ENCODE measurements around the gene MATCAP1.

The MATCAP1 gene

DNA sequence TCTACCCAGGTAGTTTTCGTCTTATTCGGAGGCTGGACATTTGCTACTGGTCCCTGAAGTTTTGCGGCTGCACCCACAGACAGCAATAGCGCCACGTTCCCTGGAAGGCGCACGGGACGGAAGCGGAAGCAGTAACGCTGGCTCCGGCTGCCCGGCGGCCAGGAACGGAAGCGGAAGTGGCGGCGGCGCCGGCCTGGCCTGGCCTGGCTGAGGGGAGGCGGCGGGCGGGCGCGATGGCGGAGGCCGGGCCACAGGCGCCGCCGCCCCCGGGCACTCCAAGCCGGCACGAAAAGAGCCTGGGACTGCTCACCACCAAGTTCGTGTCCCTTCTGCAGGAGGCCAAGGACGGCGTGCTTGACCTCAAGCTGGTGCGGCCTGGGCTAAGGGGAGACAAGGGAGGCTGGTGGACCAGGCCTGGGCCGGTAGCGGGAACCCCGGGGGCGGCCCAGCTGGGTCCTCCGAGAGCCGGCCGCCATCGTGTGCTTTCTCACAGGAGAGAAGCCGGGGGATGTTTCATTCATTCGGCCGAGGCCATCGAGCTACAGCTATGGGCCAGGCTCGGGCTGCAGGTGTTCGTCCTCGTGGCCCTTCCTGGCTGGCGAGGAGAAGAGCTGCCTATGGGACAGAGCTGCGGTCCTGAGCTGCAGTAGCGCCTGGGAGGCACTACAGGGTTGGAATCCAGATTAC lies 8.4 kb upstream of the MATCAP1 start, which contains the start of gene E2F4:
E2F4 (plus strand) TSS at position 161 of the 687 bp plus-strand sequence; CDS start at position 234, 73 bp downstream.
- in situ Hi-C loops (cut with HindIII; ENCODE audit: low sequenced_read_pairs), result no loop called here

DNA sequence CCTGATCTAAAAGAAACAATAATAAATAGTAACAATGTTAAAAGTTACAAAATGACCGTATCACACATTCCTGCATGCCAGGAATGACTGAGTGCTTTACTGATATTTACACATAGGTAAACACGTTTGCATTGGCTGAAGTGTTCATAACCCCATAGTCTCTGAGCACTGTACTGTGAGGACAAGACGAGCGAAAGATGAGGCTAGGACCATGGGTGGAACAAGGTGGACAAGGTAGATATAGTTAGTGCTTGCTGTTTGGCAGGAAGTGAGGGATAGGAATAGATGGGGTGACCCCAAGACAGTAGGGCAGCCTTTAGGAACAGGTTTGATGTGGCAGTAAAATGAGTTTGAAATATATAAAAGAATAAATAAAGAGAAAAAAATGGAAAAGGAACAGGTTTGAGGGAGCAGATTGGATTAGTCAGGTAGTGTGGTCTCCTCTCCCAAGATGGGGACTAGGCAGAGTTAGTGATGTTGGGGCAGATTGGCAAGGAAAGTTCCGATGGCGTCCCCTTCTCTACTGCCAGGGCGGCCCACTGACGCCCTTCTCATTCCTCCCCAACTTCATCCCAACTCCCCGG lies 7.7 kb upstream of the MATCAP1 start:
- in situ Hi-C loops (cut with HindIII; ENCODE audit: low sequenced_read_pairs), result no loop called here

DNA sequence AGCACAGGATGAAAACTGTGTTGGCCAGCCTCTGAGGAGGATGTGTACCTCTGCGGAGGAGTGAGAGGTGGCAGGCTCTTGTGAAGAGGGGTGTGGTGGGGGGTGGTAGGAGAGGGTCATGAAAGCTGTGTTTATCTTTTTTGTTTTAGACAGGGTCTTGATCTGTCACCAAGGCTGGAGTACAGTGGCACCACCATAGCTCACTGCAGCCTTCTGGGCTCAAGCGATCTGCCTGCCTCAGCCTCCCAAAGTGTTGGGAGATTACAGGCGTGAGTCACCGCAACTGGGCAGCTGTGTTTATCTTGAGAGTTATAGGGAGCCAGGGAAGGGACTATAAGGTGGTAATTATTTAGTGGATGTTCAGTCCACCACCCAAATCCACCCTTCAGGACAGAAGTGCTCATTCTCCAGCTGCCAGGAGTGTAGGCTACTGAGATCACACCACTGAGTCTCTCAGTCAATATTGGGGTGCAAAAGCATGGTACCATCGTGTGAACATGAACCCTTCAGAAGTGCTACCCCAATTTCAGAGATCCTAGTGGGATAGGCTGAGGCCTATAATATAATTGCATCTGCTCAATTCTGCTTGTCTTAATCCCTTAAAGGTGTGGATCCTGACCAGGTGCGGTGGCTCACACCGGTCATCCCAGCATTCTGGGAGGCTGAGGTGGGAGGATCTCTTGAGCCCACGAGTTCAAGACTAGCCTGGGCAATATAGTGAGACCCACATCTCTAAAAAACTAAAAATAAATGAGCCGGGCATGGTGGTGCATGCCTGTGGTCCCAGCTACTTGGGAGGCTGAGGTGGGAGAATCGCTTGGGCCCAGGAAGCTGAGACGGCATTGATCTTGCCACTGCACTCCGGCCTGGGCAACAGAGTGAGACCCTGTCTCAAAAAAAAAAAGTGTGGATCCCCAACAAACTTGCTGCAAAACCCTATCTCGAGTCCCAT lies 7.0 kb upstream of the MATCAP1 start:
- in situ Hi-C loops (cut with HindIII; ENCODE audit: low sequenced_read_pairs), result no loop called here

DNA sequence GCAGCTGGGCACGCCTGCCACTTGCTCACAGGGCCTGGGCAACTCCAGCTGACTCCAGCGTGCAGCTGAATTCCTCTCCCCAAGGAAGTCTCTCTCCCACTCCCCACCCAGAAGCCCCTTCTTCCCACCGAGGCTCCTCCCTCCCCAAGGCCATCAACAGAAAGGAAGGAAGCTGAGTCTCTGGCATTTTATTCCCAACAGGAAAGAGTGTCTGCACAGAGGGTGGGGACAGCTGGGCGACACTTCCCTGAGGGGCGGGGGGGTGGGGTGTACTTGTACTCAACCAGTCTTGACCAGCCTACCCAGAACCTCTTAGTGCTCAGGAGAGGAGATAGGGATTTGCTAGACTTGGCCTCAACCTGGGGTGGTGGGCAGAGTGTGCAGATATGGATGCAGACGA lies 6.3 kb upstream of the MATCAP1 start, which contains the start of gene EXOC3L1:
EXOC3L1 (minus strand) TSS at position 96 of the 400 bp plus-strand sequence. CDS start 460 bp downstream, outside the sequence.
- in situ Hi-C loops (cut with HindIII; ENCODE audit: low sequenced_read_pairs), result no loop called here

DNA sequence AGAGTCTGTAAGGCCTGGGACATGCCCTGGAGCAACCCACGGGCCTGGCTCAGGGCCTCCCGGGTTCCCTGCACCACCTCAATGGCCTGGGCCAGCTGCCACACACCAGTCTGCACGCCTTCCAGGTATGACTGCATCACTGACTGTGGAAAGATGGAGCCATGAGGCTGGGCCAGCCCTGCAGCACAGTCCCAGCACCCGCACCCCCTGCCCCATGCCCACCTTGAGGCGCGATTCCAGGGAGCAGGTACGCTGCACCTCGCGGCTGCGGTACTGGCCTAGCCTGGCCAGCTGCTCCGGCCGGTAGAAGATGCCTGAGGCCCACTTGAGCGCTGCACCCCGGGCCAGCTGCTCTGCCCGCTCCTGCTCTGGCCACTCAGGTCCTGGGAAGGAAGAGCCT lies 5.0 kb upstream of the MATCAP1 start:
- in situ Hi-C loops (cut with HindIII; ENCODE audit: low sequenced_read_pairs), result no loop called here

DNA sequence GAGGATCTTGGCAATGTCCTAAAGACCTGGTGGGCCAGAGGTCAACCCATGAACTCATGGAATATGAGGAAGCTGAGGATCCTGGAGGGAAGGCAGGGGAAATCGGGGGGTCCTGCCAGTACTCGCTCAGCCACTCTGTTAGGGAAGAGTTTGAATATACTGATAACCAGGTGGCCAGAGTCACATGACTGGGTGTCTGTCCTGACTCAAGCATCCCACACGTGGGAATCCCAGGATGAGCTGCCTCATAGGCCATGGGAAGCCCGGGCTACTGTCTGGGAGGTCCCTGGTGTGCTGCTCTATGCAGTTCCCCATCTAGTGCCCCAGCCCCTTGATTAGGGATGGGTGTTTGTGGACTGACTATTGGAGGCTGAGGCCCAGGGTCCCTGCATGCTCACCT lies 4.6 kb upstream of the MATCAP1 start:
- in situ Hi-C loops (cut with HindIII; ENCODE audit: low sequenced_read_pairs), result no loop called here

DNA sequence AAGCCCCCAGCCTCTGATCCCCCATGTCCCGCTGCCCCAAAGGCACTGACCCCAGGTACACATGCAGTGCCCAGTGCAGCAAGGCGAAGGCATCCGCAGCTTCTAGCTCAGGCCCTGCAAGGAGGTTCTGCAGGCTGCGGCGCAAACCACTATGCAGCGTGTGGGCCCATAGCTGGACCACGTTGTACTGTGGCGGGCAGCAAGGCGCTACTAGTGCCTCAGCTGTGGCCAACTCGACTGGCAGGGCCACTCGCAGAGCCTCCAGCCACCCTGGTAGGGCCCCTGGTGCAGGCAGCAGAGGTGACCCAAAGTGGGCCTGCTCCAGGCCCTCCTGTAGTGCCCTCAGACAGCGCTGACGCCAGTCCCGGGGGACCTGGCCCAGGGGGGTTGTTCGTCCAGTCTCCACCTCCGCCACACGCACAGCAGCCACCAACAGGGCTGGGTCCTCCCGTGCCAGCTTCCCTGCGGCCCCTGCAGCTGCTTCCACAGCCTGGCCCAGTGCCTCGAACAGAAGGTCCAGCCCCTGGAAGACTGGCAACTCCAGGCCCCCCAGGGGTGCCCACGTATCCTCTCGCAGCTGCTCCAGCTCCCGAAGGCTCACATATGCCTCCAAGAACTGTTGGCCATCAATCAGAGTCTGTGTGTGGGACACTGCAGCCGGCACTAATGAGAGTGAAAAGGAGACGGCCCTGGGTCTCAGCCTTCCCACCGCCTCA lies 3.6 kb upstream of the MATCAP1 start:
- in situ Hi-C loops (cut with HindIII; ENCODE audit: low sequenced_read_pairs), result no loop called here

DNA sequence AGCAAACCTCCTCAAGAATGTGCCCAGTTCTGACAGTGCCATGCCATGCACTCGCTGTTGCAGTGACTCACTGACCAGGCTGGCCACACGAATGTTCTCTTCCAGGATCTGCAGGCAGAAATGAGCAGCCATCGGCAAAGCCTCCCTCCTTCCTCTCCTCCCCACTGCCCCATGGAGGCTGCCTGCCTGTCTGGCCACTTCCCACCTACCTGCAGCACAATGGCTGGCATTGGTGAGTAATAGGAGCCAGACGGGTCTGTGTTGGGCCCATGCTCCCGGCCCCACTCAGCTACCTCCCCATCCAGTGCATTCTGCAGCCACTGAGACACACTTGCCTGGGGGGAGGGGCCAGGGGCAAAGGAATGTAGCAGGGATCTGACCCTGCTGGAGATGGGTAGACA lies 2.8 kb upstream of the MATCAP1 start:
- in situ Hi-C loops (cut with HindIII; ENCODE audit: low sequenced_read_pairs), result no loop called here

DNA sequence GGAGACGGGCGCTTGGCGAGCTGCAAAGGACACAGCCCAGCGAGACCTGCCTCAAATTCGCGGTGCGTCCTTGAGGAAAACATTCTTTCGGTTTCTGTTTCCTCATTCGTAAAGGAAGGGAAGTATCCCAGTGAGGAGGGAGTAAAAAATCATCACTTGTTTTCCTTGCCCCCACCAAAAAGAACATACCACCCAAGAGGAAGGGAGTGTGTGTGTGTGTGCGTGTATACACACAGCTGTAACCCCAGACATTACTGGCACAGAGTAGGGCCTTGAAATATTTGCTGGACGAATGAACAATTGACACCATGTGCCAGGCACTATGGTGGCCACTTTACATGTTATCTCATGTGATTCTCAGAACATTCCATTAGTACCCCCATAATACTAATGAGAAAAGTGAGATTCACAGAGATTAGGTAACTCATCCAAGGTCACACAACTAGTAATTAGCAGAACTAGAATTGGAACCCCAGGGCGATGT lies 1.9 kb upstream of the MATCAP1 start:
- in situ Hi-C loops (cut with HindIII; ENCODE audit: low sequenced_read_pairs), result no loop called here

DNA sequence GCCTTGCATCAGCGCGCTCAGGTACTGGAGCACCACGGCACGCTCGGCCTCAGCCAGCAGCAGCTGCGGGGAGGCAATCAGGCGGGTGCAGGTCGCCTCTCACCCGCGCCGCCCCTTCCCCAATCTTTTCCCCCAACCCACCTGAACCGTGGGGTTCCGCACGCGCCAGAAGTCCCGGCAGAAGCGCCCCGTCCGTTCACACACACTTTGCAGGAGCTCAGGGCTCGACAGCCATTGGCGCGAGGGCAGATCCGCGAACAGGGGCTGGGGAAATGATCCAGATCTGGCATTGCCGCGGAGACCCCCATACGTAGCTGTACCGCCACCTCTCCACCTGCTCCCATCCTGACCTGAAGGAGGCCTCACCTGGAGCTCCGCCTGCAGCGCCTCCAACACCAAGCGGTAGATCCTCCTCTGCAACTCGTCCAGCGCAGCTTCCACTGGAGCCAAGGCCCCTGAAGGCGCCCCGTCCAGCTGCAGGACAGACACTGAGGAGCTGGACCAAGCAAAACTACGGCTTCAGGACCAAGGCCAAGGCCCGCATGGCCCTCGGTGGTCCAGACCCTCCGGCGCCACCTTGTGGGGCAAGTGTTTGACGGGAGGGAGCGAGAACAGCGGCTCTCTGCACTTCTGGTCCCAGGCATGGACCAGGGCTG lies 1.4 kb upstream of the MATCAP1 start:
- in situ Hi-C loops (cut with HindIII; ENCODE audit: low sequenced_read_pairs), result no loop called here

DNA sequence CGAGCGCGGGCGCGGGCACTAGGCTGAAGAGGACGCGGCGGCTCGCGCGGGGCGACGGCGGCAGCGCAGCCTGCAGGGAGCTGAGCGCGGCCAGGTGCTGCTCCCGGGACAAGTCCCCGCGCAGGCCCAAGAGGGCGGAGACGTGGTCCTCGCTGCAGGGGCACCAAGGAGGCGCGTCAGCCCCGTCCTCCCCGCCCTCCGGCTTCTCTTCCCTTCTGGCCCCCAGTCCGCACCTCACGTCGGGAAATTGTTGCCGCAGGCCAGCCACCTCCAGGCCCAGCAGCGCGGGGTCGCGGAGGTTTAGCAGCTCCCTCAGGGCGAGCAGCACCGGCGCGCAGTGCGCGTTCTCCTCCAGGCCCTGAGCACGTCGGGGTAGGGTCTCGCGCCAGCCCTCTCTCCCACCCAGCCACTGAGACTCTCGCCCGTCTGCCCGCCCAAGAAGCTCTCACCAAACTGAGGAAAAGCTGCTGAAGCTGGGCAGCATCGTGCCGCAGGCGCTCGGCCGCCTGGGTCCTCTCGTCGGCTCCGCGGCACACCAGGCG lies 761 bp upstream of the MATCAP1 start:
- in situ Hi-C loops (cut with HindIII; ENCODE audit: low sequenced_read_pairs), result no loop called here

DNA sequence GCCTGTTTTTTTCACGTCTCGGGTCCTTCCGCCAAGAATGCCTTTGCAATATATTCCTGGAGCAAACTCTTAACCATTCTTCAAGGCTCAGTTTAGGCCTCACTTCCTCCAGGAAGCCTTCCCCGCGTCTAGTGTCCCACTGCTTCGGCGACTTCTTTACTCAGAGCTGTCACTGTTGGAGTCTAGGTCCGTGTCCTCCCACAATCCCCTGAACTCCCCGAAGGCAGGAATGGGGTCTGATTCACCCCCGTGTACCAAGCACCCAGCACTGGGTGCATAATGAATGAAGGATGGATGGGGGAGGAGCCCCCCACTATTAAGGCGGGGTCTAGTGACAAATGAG lies 508 bp downstream of the MATCAP1 start:
- in situ Hi-C loops (cut with HindIII; ENCODE audit: low sequenced_read_pairs), result no loop called here

DNA sequence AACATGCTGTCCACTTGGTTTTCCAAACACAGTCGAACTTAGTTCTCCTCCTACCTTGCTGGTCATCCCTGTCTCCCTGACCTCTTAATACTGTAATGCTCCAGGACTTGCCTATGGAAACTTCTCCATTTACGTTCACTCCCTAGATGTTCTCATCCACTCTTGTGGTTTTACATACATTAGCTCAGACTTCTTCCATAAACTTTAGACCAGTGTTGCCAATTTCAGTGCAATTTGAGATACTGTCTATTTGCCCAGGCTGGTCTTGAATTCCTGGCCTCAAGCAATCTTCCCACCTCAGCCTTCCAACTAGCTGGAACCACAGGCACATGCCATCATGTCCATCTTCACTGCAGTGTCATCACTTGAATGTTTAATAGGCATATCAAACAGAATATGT lies 1.5 kb downstream of the MATCAP1 start:
- in situ Hi-C loops (cut with HindIII; ENCODE audit: low sequenced_read_pairs), result no loop called here

DNA sequence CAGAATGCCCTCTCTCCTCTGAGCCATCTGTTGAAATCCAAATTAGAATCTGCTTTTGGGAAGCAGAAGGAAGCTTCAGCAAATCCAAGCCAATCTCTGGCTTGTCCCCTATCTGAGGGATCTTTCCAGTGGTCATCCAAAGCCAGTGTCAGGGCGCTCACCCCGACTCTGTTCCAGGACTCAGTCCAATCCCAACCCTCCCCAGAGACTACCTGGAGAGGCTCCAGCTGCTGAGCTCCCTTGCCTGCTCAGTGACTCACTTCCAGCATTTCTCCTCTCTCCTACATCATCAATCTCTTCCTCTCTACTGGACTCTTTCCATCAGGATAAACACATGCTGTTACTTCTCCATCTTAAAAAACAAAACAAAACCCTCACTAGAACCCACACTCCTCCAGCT lies 2.4 kb downstream of the MATCAP1 start:
- in situ Hi-C loops (cut with HindIII; ENCODE audit: low sequenced_read_pairs), result no loop called here

DNA sequence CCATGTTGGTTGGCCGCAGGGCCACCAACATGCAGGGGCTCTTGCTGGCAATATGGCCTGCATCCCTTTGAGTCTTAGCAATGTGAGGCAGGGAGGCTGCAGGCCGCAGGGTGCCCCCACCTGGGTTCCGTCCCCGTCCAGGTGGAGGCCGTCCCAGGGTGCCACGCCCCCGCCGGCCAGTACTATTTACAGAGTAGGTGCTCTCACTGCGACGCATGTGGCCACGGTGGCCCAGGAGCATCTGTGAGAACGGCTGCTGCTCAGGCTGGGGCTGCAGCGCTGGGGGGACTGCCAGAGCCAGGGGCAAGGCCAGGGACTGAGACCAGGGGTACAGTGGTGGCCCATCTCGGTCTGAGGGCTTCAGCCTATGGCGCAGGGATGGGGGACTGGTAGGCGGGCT lies 3.6 kb downstream of the MATCAP1 start:
- in situ Hi-C loops (cut with HindIII; ENCODE audit: low sequenced_read_pairs), result no loop called here

DNA sequence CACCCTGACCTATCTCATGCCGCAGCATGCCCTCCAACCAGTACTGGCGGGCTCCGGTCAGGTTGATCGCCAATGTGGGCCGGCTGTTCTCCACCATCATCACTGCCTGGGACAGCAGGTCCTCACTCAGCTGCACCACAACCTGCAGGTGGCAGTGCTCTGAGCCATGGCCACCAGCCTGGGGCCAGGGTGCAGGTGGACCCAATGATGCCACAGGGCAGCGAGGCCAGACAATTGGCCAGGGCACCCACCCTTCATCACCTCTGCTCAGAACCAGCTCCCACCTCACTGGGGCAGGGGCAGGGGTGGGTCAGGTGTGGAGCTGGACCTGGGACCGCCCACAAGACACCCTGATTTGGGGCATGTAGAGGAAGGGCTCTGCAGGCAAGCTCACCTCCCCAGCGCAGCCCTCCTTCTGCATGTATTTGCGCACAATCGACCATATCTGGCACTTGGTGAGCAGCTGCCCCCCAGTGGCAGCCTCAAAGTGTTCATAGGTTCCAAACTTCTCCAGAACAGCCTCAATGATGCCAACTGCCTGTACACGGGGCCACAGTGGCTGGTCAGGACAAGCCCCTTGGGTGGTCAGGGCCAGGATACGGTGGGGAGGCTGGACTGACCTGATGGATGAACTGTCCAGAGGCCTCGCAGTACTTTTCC lies 4.2 kb downstream of the MATCAP1 start:
- in situ Hi-C loops (cut with HindIII; ENCODE audit: low sequenced_read_pairs), result no loop called here

DNA sequence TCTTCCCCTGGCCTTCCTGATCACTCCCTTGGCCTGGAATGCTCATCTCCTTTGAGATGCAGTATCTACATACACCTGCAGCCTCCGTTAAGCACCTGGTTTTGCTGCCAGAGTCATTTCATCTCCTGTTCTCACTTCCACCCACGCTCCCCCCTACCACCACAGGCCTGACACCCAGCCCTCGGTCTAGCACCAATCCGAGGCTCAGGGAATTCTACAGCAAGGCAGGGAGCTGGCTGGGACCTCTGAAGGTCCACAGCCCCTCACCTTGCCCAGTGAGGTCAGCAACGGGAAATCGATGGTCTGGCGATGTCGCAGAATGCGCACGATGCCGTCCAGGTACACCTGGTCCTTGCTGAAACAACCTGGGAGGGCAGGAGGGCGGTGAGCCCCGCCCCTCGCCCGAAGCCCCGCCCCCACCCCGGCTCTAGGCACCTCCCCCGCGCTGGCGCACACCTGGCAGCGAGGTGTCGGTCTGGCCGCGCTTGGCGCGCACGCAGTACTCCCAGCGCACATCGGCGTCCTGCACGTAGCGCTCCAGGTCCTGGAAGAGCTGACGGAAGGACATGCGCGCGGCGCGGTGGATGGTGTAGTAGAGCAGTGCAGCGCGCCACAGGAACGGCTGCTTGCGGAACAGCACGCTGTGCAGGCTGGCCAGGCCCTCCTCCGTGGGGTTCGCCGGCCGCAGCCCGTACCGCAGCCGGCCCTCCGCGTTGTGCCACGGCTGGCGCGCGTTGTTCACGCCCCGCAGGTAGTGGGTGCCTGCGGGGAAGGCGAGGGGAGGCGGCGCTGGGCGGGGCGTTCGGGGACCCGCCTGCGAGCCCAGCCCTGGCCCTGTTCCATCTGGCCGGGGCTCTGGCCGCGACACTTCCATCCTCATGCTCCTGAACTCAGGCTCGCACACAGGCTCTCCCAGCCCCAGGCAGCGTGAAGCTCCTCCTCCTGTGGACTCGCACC lies 5.7 kb downstream of the MATCAP1 start:
- in situ Hi-C loops (cut with HindIII; ENCODE audit: low sequenced_read_pairs), result no loop called here

DNA sequence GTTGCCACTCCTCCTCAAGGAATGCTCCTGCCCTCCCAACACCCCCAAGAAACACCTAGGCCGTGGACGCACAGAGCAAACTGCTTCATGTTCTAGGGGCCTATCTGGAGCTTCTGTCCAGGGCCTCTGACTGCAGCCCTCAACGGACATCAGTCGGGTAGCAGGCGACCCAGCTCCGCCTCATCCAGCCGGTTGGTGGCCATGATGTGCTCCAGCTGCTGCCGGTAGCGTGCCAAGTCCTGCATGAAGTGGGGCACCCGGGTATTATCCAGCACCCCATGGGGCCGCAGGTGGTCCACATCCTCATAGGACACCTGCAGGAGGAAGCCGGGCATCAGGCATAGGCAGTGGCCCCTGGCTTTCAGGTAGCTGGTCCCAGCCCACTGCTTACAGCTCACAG lies 7.1 kb downstream of the MATCAP1 start:
- in situ Hi-C loops (cut with HindIII; ENCODE audit: low sequenced_read_pairs), result no loop called here

Data from DLD1 (cell line).